Right lobe of liver (tissue), 6 donors: ENCODE results near the gene RAB38. TPM values are rescaled to one million over a fixed set of nuclear protein-coding genes. Genes with fewer than 3 reads are reported as not detected.

Experiments
- ATAC-seq, 4 donors: fragments of 200-7000 bp; cut with Tn5 transposase; one replicate each; pipeline ENCODE4 v1.9.1; 2020; ENCODE audit warnings: mild to moderate bottlenecking in 4 of 4, moderate library complexity in 4 of 4
- DNase-seq, 3 donors: peaks; one replicate each; pipeline ENCODE4 v3.0.0-alpha.2; 2020
- H3K27ac ChIP-seq, 3 donors: fragments of 200-600 bp; one replicate each; pipeline ENCODE4 v1.8.0; 2022
- H3K27me3 ChIP-seq, 2 donors: fragments of 200-600 bp; one replicate each; pipeline ENCODE4 v1.8.0; 2022
- H3K36me3 ChIP-seq, 4 donors: fragments of 200-600 bp; sonication (generic) in 1 of 4; one replicate each; pipeline versions ENCODE4 v1.5.1 to v1.8.0; 2017 to 2022; ENCODE audit warnings: control low read depth in 1 of 4
- H3K4me1 ChIP-seq, 4 donors: fragments of 200-600 bp; sonication (generic) in 1 of 4; one replicate each; pipeline versions ENCODE4 v1.5.1 to v1.8.0; 2017 to 2022; ENCODE audit warnings: control low read depth in 1 of 4
- H3K4me3 ChIP-seq, 3 donors: fragments of 200-600 bp; one replicate each; pipeline ENCODE4 v1.8.0; 2022
- H3K9me3 ChIP-seq, 4 donors: fragments of 200-600 bp; sonication (generic) in 1 of 4; one replicate each; pipeline versions ENCODE4 v1.5.1 to v1.8.0; 2017 to 2022; ENCODE audit warnings: control low read depth in 1 of 4
- POLR2A ChIP-seq: fragments of 450-650 bp; IDR thresholded peaks from one replicate; pipeline ENCODE4 v1.6.1; 2017; ENCODE audit warnings: antibody characterized with exemption, mild to moderate bottlenecking
- WGBS: methylation state at CpG from one replicate; pipeline ENCODE4 v1.1.6; 2018; ENCODE audit warnings: low coverage, low lambda C conversion rate; ENCODE audit not compliant: insufficient coverage; ENCODE audit errors: missing lambda C conversion rate; 5-methylcytosine and 5-hydroxymethylcytosine counted together
- intact Hi-C, 2 donors: fragments of 100-400 bp; cut with DNase I; formaldehyde crosslinking; loops; one replicate each; pipeline versions ENCODE4 v1.11.2 to v1.14.1; 2022
- total RNA-seq, 6 experiments: library from RNA; depleted of rRNA in 2 of 6; stranded (reverse); fragments of >200 nt in 2 of 6; fragmentation: NEBNext Ultra II Directional in 3 of 6; extraction: Animal tissue kit (Norgen Biotek cat#: 25700) in 3 of 6; gene quantifications; one replicate each; pipeline versions ENCODE4 v1.1.0 to v1.2.4, GENCODE V29; 2016 to 2023
- TF ChIP-seq, protein P1 (sequence below), 4 donors: fragments of 200-600 bp in 3 of 4; fragments of 450-650 bp in 1 of 4; IDR thresholded peaks; one replicate each; pipeline versions ENCODE4 v1.5.1 to v1.8.0; 2016 to 2022; ENCODE audit warnings: antibody characterized with exemption in 4 of 4, mild to moderate bottlenecking in 2 of 4
- donor health status: DM: no; HTN: yes; CAD: no.
- donor health status: DM: no; HTN: no; CAD: no.
- donor health status: DM: no; HTN: no; CAD: no.
- donor health status: DM: no; HTN: yes; CAD: no.
- donor health status: DM: no; HTN: yes; CAD: no.

Gene RAB38
- total RNA-seq, 6 experiments from 2014 or later, result 0.19 to 1.0 (median 0.70) TPM

DNA sequence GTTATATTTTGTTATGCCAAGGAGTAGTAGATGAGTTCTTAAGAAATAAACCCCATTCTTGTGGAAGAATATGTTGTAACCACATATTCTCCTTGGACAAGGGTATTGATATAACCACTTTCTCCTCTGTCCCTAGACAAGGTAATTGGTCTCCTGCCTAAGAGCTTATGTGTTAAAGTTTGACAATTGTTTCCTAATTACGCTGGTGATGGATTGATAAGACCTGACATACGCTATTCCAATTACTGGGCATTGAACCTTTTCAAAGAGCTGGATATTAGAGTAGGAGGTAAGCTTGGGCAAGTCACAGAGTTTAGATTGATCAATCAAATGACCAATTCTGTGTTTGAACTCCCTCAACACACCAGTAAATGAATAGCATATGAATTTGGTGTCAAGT is 88.9 kb downstream of the RAB38 start:
- 75% methylated on average over 2 of the region's 2 CpGs for WGBS
- intact Hi-C loops, result no loop called here
- Histone ChIP-seq H3K27me3 (no peaks in the 10 kb centered on the region), H3K4me3 (no peak overlapping the region), H3K36me3 (no peaks in the 10 kb centered on the region), H3K4me1 (no peaks in the 10 kb centered on the region), H3K9me3 (no peaks in the 10 kb centered on the region), H3K27ac (no peak overlapping the region)
- DNase-seq (no peak), ATAC-seq (no peak)
- TF ChIP-seq POLR2A, result no peak

DNA sequence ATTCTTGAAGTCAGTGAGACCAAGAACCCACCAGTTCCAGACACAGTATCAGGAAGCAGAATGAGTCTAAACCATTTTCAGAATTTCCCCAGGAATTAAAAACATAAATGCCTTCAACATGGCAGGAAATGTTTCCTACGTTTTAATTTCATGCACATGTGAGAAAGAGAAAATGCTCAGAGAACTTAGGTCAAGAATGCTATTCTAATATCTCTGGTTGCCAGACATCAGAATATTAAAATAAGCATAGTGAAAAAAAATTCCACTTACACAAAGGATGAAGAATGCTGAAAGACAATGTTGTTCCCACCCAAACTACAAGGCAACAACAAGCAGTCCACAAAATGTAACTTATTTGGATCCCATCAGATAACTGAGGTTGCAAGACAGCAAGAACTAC is 104.8 kb downstream of the RAB38 start:
- no peak for DNase-seq
- WGBS, result 36% methylated on average over 1 of the region's 1 CpG
- no peaks in the 10 kb centered on the region for H3K9me3 ChIP-seq
- H3K27ac ChIP-seq, result no peak overlapping the region
- no peak overlapping the region for H3K4me3 ChIP-seq
- H3K4me1 ChIP-seq, result no peaks in the 10 kb centered on the region
- no peaks in the 10 kb centered on the region for H3K36me3 ChIP-seq
- no peak for ATAC-seq
- no peaks in the 10 kb centered on the region for H3K27me3 ChIP-seq
- intact Hi-C loops, result no loop called here
- no peak for TF ChIP-seq POLR2A
- TF ChIP-seq, protein P1, sequence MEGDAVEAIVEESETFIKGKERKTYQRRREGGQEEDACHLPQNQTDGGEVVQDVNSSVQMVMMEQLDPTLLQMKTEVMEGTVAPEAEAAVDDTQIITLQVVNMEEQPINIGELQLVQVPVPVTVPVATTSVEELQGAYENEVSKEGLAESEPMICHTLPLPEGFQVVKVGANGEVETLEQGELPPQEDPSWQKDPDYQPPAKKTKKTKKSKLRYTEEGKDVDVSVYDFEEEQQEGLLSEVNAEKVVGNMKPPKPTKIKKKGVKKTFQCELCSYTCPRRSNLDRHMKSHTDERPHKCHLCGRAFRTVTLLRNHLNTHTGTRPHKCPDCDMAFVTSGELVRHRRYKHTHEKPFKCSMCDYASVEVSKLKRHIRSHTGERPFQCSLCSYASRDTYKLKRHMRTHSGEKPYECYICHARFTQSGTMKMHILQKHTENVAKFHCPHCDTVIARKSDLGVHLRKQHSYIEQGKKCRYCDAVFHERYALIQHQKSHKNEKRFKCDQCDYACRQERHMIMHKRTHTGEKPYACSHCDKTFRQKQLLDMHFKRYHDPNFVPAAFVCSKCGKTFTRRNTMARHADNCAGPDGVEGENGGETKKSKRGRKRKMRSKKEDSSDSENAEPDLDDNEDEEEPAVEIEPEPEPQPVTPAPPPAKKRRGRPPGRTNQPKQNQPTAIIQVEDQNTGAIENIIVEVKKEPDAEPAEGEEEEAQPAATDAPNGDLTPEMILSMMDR (IDR thresholded peaks at IDR 0.05), result no peak

DNA sequence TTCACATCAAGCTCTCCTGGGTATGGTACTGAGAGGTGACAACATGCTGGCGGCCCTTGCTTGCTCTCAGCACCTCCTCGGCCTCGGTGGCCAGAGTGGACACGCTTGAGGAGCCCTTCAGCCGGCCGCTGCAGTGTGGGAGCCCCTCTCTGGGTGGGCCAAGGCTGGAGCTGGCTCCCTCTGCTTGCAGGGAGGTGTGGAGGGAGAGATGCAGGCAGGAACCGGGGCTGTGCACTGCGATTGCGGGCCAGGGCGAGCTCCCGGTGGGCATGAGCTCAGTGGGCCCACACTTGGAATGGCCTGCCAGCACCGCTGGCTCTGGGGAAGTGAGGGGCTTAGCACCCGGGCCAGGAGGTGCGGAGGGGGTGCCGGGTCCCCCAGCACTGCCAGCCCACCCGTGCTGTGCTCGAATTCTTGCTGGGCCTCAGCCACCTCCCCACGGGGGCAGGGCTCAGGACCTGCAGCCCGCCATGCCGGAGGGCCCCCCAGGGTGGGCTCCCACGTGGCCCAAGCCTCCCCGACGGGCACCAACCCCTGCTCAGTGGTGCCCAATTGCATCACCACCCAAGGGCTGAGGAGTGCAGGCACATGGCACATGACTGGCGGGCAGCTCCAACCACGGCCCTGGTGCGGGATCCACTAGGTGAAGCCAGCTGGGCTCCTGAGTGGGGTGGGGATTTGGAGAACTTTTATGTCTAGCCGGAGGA is 106.2 kb downstream of the RAB38 start:
- H3K4me1 ChIP-seq, result no peaks in the 10 kb centered on the region
- intact Hi-C loops, result no loop called here
- TF ChIP-seq, protein P1 (IDR thresholded peaks at IDR 0.05), result no peak
- no peak for TF ChIP-seq POLR2A
- peak in 1 of 4 donors; percentile 32 for ATAC-seq
- no peak for DNase-seq
- WGBS, result 84% methylated on average over 5 of the region's 27 CpGs
- H3K36me3 ChIP-seq, result no peaks in the 10 kb centered on the region
- H3K27ac ChIP-seq, result no peak overlapping the region
- H3K4me3 ChIP-seq, result no peak overlapping the region
- no peaks in the 10 kb centered on the region for H3K27me3 ChIP-seq
- no peaks in the 10 kb centered on the region for H3K9me3 ChIP-seq

DNA sequence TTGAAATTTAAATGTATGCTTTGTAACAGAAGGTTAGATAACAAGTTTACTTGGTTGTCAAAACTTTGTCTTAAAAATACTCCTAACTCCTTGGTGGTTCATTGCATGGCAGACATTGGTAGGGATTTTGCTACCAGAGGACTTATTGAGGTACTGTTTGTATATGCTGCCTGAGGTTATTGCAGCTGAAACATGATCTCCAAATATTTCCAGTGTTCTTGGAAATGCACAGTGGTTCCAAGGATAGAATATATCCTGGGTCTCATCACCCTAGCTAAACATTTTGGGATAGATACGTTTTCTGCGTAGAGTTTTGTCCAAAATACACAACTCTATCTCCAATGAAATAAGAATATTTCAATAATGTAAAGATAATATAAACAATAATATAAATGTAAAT is 109.2 kb downstream of the RAB38 start:
- no peak for TF ChIP-seq POLR2A
- TF ChIP-seq, protein P1 (IDR thresholded peaks at IDR 0.05), result no peak
- ATAC-seq, result no peak
- Histone ChIP-seq H3K4me3 (no peak overlapping the region), H3K36me3 (no peaks in the 10 kb centered on the region), H3K27me3 (no peaks in the 10 kb centered on the region), H3K9me3 (no peaks in the 10 kb centered on the region), H3K27ac (no peak overlapping the region), H3K4me1 (no peaks in the 10 kb centered on the region)
- 40% methylated on average over 2 of the region's 2 CpGs for WGBS
- DNase-seq, result no peak
- intact Hi-C loops, result no loop called here

DNA sequence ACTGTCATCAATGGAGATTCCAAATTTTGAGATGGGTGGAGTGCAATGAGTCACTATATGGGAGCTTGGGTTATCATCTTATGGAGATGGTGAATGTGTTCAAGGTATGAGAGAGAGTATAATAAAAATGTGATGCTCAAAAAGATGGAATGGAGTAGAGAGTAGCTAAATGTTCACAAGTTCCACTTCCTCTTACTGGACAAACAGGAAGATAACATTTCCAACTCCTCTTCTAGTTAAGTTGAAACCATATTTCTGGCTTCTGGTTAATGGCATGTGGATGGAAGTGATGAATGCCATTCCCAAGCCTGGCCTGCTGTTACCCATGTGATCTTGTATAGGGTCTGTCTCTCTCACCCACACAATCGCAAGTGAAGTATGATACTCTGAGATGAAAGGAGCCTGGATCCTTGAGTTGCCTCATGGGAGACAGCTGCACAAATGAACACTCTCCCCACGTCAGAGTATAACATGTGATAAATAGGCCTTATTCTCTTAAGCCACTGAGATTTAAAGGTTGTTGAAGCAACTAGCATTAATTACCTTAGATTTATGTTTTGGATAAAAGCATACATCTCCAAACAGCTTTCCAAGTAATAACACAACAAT is 111.0 kb downstream of the RAB38 start:
- DNase-seq (no peak), ATAC-seq (no peak)
- Histone ChIP-seq H3K36me3 (no peaks in the 10 kb centered on the region), H3K9me3 (no peaks in the 10 kb centered on the region), H3K4me3 (no peak overlapping the region), H3K4me1 (no peaks in the 10 kb centered on the region), H3K27me3 (no peaks in the 10 kb centered on the region), H3K27ac (no peak overlapping the region)
- WGBS, result 57% methylated on average over 1 of the region's 2 CpGs
- intact Hi-C loops, result no loop called here
- TF ChIP-seq, protein P1 (IDR thresholded peaks at IDR 0.05), result no peak
- no peak for TF ChIP-seq POLR2A
